Islet precursor cell (in vitro differentiated cells): Measurements from ENCODE around the gene FOXD2.

Source experiments
- DNase-seq: peaks from one replicate; pipeline ENCODE4 v3.0.0-alpha.2; 2018

FOXD2 gene

GRCh38 chr1:47417170-47418044 lies 20.4 kb upstream of the FOXD2 start:
- DNase-seq: no peak

DNA sequence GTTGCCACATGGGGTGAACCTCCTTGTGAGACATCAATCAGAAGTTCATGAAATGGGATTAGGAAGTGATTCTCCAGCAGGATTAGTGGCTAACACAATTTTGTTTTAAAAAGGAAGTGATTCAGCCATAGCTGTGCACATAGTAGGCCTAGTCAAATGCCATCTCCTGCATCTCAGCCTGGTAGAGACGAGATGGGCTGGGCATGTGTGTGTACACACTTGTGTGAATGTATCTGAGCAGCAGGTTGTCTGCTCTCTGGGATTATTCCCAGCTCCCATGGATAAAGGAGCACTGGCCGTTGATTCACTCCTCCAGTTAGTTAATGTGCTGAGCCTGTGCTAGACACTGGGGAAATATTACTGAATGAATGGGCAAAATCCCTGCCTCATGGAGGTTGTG lies 19.7 kb upstream of the FOXD2 start:
- no peak for DNase-seq

DNA sequence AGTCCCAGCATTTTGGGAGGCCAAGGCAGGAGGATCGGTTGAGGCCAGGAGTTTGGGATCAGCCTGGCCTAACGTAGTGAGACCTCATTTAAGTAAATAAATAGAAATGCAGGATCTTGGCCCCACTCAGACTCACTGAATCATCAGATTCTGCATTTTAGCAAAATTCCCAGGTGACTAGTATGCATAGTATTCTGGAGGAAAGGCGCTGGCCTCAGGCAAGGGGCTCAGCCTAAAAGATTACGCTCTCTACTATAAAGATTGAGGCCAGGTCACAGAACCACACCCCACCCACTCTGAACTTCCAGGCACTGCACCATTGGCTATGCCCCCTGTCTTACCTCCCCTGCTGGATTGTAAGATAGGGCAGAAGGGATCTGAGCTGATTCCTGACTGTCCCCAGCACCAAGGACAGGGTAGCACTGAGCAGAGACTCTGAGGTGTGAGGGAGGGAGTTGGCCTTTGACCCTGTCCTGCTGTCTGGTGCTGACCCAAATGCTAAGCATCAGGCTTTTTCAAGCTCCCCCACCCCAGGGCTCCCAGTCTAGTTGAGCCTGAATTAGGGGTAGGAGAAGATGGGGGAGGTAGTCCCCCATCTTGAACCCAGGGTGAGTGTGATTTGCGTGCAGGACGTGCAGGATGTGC lies 19.0 kb upstream of the FOXD2 start:
- DNase-seq: no peak

DNA sequence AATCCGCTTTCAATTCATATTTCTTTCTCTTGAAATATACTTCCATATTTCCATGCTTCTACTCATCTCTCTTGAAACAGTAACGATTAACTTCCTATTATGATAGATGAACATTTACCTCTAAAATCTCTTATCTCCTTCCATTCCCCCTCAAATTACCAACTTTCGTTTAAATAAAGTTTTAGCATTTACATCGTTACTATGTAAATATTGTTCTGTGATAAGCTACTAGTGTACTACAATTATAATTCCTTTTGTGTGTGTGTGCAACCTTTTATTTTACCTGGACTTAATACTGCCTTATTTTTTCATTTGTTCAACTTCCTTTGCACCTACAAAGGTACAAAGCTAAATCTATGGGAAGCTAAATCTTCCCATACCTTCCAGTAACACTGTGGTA lies 17.3 kb upstream of the FOXD2 start:
- no peak for DNase-seq

GRCh38 chr1:47423872-47424271 lies 14.0 kb upstream of the FOXD2 start:
- no peak for DNase-seq

GRCh38 chr1:47424336-47424982 lies 13.4 kb upstream of the FOXD2 start:
- peak; percentile 80 for DNase-seq

DNA sequence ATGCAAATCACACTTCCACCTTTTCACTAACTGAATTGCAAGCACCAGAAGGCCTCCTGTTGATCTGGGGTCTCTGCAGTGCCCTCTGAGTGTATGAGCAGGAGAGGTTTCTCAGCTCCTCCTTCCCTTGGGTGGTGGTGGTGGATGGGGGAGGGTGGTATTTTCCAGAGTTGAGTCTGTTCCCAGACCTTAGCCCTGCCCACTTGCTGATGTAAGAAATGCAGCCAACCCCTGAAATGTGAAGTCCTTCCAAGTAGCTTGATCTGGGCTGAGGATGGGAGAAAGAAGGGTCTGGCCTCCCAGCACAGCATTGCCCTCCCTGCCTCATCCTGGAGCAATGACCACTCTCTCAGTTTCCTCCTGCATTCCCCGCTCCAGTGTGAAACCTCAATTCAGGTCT lies 6.3 kb upstream of the FOXD2 start:
- DNase-seq: peak; percentile 80

DNA sequence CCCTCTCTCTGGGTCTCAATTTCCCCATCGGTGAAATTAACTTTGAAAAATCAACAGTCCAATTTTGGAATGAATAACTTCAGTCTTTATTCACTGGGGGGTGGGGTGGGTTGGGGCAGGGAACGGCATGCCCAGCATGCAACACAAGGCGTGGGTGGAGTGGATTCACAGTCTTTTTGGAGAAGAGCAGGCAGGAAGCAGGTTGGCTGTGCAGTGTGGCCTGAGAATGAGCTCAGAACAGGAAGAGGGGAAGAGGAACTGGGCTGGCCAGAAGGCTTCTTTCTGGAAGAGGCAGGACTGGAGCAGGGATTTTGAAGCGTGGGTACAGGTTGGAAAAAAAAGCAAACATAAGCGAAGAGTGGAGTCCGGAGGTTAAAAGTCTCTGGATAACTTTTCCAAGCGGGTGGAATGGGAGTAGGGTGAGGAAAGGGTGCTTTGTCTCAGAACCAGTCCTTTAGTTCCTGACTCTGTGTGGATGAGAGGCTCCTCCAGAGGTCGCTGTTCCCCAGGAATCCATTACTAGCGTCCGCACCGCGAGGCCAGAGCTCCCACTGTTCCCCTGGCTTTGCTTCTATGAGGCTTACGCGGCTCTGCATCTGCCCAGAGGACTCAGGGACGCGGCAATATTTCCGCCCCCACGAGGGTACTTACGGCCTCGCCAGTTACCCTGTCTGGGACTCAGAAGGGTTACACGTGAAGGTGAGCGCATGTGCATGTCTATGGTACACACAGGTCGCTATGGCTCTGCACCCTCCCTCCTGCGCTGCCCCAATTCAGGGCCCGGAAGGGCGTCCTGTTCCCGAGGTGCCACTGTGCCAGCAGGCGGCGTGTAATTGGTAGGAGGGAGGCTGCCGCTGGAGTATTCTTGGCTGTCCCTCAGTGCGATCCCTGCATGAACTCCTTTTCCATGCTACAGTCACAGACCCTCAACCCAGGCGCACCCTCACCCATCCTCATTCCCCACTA lies 5.5 kb upstream of the FOXD2 start:
- peak; percentile 92 for DNase-seq

GRCh38 chr1:47433037-47433421 lies 4.8 kb upstream of the FOXD2 start:
- no peak for DNase-seq

GRCh38 chr1:47433477-47434050 lies 4.3 kb upstream of the FOXD2 start:
- no peak for DNase-seq

DNA sequence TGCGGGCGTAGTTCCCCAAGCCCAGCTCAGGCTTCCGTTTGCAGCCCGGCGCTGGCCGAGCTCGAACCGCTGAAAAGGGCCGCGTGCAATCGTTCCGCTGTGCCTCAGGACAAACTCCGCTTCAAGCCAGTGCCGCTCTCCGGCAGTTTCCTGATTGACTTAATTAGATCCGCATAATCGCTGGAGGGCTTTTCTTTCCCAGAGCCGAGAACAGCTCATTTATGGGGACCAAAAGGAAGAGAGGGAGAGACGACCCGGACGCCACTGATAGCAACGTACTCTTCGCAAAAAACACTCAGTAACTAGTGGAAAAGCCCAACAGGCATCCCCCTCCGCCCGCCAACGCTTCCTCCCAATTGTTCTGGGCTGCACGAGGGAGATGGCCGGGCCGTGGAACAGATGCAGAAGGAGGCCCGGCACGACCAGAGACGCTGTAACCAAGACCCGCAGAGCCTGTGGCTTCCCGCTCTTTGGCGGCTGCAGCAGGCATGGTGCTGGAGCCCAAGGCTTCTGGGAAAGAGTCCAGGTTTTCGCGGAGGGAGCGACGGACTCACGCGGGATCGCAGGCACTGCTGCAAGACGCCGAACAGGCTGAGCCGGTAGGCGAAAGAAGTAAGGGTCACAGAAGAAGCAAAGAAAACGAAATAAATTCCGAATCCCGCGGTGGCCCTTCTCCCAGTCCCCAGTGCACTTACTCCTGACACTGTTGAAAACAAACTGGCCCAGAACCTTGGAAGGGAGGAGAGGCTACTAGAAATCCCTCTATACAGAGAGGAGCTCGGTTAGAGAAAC lies 3.6 kb upstream of the FOXD2 start:
- no peak for DNase-seq

DNA sequence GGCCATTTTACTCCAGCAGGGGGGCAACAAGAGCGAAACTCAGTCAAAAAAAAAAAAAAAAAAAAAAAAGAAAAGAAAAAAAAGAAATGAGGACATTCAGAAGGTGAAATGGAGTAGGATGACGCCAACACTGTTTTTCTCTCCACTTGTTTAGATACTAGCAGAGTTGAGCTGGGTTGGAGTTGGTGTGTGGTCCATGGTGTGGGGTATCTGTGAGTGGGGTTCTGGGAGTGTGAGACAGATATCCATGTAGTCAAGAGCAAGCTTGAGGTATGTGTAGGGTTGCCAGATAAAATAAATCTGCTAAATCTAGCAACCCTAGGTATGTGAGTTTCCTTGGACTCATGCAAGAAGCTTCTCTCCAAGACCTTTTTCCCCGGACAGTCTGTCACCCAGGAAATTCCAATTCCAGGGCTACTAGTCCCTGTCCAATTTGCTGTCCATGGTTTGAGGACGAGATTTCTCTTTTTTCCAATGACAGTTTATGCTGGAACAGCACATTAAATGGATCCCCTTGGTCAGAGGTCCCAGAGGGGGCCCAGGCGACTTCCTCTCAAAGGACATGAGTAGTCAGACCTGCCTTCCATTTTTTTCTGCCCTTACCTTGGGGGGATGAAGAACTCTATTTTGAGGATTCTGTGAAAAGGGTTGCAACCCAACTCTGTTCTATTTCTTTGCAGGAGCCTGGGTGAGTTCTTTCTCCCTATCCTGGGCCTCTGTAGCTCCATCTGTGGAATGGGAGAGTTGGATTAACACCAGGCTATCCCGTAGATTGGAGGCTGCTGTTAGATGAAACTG lies 2.1 kb upstream of the FOXD2 start:
- no peak for DNase-seq

GRCh38 chr1:47436304-47436978 lies 1.4 kb upstream of the FOXD2 start:
- DNase-seq: peak; percentile 90

DNA sequence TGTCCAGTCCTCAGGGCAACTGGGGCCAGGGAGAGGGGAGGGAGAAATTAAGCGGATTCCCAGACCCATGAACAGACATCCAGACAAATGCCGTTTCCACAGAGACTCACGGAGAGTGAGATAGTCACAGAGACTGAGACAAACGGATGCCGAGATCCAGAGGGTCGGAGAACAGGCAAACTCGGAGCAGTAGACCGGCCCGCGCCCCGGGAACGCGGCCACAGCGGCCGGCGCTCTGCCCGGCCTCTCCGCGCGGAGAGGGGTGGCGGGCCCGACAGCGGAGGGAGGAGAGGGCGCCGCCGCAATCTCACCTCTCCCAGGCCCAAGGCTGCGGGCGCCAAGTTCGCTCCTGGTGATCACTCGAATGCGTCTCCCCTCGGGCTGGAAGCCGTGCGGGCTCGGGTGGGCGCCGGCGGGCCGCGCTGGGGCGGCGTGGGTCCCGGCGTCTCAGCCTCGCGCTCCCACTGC lies 831 bp upstream of the FOXD2 start:
- DNase-seq: no peak

DNA sequence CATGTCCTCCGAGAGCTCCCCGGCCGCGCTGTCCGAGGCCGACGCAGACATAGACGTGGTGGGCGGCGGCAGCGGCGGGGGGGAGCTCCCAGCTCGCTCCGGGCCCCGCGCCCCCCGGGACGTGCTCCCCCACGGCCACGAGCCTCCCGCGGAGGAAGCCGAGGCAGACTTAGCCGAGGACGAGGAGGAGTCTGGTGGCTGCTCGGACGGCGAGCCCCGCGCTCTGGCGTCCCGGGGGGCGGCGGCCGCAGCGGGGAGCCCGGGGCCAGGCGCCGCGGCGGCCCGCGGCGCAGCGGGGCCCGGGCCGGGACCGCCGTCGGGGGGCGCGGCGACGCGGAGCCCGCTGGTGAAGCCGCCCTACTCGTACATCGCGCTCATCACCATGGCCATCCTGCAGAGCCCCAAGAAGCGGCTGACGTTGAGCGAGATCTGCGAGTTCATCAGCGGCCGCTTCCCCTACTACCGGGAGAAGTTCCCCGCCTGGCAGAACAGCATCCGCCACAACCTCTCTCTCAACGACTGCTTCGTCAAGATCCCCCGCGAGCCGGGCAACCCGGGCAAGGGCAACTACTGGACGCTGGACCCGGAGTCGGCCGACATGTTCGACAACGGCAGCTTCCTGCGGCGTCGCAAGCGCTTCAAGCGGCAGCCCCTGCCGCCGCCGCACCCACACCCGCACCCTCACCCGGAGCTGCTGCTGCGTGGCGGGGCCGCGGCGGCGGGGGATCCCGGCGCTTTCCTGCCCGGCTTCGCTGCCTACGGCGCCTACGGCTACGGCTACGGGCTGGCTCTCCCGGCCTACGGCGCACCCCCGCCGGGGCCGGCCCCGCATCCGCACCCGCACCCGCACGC lies 547 bp downstream of the FOXD2 start:
- DNase-seq: no peak

DNA sequence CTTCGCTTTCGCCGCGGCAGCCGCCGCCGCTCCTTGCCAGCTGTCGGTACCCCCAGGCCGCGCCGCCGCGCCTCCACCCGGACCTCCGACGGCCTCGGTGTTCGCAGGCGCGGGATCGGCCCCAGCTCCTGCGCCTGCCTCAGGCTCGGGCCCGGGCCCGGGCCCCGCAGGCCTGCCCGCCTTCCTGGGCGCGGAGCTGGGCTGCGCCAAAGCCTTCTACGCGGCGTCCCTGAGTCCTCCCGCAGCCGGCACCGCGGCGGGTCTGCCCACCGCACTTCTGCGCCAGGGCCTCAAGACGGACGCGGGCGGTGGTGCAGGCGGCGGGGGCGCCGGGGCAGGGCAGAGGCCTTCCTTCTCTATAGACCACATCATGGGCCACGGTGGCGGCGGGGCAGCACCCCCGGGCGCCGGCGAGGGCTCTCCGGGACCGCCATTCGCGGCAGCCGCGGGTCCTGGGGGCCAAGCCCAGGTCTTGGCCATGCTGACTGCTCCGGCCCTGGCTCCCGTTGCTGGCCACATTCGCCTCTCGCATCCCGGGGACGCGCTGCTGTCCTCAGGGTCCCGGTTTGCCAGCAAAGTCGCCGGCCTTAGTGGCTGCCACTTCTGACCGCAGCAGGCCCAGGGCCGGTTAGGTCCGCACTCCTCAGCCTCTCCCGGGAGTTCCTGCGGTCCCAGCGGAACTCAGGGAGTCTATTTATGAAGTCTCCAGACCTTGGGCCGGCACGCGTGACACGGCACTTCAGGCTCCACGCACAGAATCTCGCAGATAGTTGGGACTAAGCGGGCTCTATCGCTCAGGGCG lies 1.4 kb downstream of the FOXD2 start:
- no peak for DNase-seq

GRCh38 chr1:47439819-47440598 lies 2.2 kb downstream of the FOXD2 start:
- no peak for DNase-seq
